Measurements from ENCODE around the gene RNU1-2.
"Not testable (repeated sequence)": the region's sequence is repeated elsewhere in the genome, so short reads cannot be mapped to it uniquely, and the experiment has no call there.

DNA sequence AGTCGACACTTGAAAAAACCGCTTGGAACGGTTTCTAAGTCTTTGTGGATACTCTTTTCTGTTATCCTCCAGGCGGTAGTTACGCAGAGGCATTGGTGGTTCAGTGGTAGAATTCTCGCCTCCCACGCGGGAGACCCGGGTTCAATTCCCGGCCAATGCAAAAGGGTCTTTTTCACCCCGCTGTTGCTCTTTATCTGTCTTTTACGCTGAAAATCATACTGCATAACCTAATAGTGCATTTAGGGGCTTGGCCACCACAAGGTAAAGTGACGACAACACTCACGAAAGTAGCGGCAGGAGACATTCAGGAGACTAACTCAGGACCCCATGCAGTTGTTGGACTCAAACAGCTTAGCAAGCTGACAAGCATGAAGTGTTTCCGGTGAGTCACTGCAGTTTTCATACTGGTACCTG, 33.9 kb upstream of the RNU1-2 start:
- TF ChIP-seq, protein P1, sequence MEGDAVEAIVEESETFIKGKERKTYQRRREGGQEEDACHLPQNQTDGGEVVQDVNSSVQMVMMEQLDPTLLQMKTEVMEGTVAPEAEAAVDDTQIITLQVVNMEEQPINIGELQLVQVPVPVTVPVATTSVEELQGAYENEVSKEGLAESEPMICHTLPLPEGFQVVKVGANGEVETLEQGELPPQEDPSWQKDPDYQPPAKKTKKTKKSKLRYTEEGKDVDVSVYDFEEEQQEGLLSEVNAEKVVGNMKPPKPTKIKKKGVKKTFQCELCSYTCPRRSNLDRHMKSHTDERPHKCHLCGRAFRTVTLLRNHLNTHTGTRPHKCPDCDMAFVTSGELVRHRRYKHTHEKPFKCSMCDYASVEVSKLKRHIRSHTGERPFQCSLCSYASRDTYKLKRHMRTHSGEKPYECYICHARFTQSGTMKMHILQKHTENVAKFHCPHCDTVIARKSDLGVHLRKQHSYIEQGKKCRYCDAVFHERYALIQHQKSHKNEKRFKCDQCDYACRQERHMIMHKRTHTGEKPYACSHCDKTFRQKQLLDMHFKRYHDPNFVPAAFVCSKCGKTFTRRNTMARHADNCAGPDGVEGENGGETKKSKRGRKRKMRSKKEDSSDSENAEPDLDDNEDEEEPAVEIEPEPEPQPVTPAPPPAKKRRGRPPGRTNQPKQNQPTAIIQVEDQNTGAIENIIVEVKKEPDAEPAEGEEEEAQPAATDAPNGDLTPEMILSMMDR (conservative IDR thresholded peaks at IDR 0.05; ENCODE audit: low read length) = not testable (repeated sequence)
- TF ChIP-seq EZH2phosphoT487 (IDR thresholded peaks at IDR 0.05; ENCODE audit: borderline replicate concordance) = not testable (repeated sequence)
